ENCODE data around the gene C1QTNF1. TPM values are rescaled to one million over a fixed set of nuclear protein-coding genes. Genes with fewer than 3 reads are reported as not detected.
A peak's percentile ranks its signal among the peaks of the same experiment; 100 is the strongest.

Gene C1QTNF1
- total RNA-seq, 1 experiment from 2014 or later = 19.9 TPM

DNA sequence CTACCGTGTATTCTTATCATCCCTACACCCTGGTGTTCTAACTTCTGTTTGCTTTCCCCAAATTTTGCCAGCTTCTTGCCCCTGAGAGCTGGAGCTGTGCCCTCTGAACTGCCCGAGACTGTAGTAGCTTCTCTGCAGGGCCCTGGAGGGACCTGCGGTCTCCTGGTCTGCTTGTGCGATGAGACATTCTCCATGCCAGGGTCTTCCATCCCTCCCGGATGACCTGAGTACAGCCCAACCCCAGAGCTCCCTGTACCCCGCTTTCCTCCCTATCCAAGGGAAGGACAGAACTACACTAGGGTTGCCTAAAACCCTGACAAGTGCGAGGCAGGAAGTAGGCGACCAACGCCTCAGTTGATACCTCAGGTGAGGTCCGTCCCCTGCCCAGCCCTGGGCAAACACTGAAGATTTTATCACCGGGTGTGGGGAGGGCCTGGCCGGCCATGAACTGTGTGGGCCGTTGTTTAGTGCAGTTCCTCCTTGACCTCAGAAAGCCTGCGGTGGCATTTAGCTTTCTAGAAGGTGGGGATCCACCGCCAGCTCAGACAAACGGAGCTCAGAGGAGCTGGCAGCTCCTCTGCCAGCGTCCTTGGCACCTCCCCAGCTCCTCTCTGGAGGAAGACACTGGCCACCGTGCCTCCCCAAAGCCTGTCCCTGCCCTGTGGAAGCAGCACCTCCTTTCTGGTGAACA lies 28.1 kb upstream of the C1QTNF1 start:
- CTCF ChIA-PET = interaction anchor here (0.6 kb wide), 1 partner anchor 48 kb away, joined by 6 read pairs; no protein-coding TSS in a partner anchor
- TF ChIP-seq, protein P1, sequence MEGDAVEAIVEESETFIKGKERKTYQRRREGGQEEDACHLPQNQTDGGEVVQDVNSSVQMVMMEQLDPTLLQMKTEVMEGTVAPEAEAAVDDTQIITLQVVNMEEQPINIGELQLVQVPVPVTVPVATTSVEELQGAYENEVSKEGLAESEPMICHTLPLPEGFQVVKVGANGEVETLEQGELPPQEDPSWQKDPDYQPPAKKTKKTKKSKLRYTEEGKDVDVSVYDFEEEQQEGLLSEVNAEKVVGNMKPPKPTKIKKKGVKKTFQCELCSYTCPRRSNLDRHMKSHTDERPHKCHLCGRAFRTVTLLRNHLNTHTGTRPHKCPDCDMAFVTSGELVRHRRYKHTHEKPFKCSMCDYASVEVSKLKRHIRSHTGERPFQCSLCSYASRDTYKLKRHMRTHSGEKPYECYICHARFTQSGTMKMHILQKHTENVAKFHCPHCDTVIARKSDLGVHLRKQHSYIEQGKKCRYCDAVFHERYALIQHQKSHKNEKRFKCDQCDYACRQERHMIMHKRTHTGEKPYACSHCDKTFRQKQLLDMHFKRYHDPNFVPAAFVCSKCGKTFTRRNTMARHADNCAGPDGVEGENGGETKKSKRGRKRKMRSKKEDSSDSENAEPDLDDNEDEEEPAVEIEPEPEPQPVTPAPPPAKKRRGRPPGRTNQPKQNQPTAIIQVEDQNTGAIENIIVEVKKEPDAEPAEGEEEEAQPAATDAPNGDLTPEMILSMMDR (IDR thresholded peaks at IDR 0.05; ENCODE audit: insufficient read depth in 1 of 2, low read depth in 1 of 2, low read length in 1 of 2, severe bottlenecking in 1 of 2, unreplicated experiment in 1 of 2) = no peak
- BruUV-seq (replicated peaks) = no TSS peak
- Mint-ChIP-seq H3K9me3 (ENCODE audit: unreplicated experiment) (no peaks in the 10 kb centered on the region), H3K36me3 (ENCODE audit: insufficient read depth, unreplicated experiment) (peaks cover 72% of the 10 kb centered on the region), H3K4me1 (ENCODE audit: low read depth, unreplicated experiment) (no peaks in the 10 kb centered on the region), H3K27me3 (ENCODE audit: insufficient read depth, unreplicated experiment) (no peaks in the 10 kb centered on the region), H3K27ac (ENCODE audit: unreplicated experiment) (peak overlapping the region; percentile 69), H3K4me3 (ENCODE audit: unreplicated experiment) (no peak overlapping the region)
- POLR2A ChIA-PET = interaction anchor here (0.6 to 1.0 kb wide), 2 partner anchors 14 to 1111 kb away, joined by 4 to 5 read pairs; no protein-coding TSS in a partner anchor
- intact Hi-C loops (cut with micrococcal nuclease; ENCODE audit: unreplicated experiment) = no loop called here
- no peaks in the 10 kb centered on the region for H3K27me3 ChIP-seq (replicated peaks; ENCODE audit: control insufficient read depth, insufficient read depth, low read length)
- DNase-seq = peak in 1 of 2 experiments; percentile 28
- no peak overlapping the region for H3K4me3 ChIP-seq (ENCODE audit: low read depth, low read length)
- H3K36me3 ChIP-seq (ENCODE audit: control insufficient read depth, insufficient read depth, low read length) = 0 out of 2 replicates have a peak, but pooled peaks cover 4% of the 10 kb centered on the region
- H3K4me1 ChIP-seq = no peaks in the 10 kb centered on the region
- H3K9me3 ChIP-seq = no peaks in the 10 kb centered on the region

GRCh38 chr17:78996781-78997201 lies 27.2 kb upstream of the C1QTNF1 start:
- H3K4me1 ChIP-seq = no peaks in the 10 kb centered on the region
- intact Hi-C loops (cut with micrococcal nuclease; ENCODE audit: unreplicated experiment) = no loop called here
- H3K9me3 Mint-ChIP-seq (ENCODE audit: unreplicated experiment) = no peaks in the 10 kb centered on the region
- H3K36me3 ChIP-seq (ENCODE audit: control insufficient read depth, insufficient read depth, low read length) = 0 out of 2 replicates have a peak, but pooled peaks cover 4% of the 10 kb centered on the region
- ChIA-PET CTCF (no interaction called here), POLR2A (interaction anchor here (1.0 kb wide), 1 partner anchor 13 kb away, joined by 4 read pairs; no protein-coding TSS in a partner anchor)
- peaks cover 65% of the 10 kb centered on the region for H3K36me3 Mint-ChIP-seq (ENCODE audit: insufficient read depth, unreplicated experiment)
- TF ChIP-seq, protein P1 (IDR thresholded peaks at IDR 0.05; ENCODE audit: insufficient read depth in 1 of 2, low read depth in 1 of 2, low read length in 1 of 2, severe bottlenecking in 1 of 2, unreplicated experiment in 1 of 2) = no peak
- no TSS peak for BruUV-seq (replicated peaks)
- no peaks in the 10 kb centered on the region for H3K27me3 ChIP-seq (replicated peaks; ENCODE audit: control insufficient read depth, insufficient read depth, low read length)
- no peak overlapping the region for H3K4me3 ChIP-seq (ENCODE audit: low read depth, low read length)
- no peaks in the 10 kb centered on the region for H3K4me1 Mint-ChIP-seq (ENCODE audit: low read depth, unreplicated experiment)
- DNase-seq = no peak
- H3K4me3 Mint-ChIP-seq (ENCODE audit: unreplicated experiment) = no peak overlapping the region
- H3K27ac Mint-ChIP-seq (ENCODE audit: unreplicated experiment) = no peak overlapping the region
- H3K9me3 ChIP-seq = no peaks in the 10 kb centered on the region
- H3K27me3 Mint-ChIP-seq (ENCODE audit: insufficient read depth, unreplicated experiment) = no peaks in the 10 kb centered on the region

DNA sequence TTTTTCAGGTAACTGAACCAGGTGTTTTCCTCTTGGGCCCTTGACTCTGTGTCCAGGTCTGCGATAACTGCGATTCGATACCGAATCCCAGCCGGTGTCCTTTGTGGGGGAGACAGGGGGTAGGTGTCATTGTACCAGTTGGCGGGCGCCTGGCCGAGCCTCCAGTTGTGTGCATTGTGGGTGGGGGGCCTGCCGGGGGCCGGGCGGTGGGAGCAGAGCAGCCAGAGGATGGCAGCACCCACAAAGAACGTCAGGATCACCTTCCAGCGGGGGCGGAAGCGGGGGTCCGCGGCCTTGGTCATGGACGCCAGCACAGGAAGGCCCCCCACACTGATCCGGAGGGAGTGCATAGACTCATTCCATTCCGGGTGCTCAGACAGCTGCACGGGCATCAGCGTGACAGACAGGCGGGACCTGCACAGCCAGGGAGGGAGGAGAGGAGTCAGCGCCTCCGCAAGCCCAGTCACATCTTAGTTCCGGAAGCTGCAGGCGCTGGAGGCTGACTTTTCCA lies 26.7 kb upstream of the C1QTNF1 start:
- ChIA-PET CTCF (interaction anchor here (0.6 kb wide), 1 partner anchor 132 kb away, joined by 5 read pairs; no protein-coding TSS in a partner anchor), POLR2A (no interaction called here)
- no peaks in the 10 kb centered on the region for H3K4me1 ChIP-seq
- H3K27ac Mint-ChIP-seq (ENCODE audit: unreplicated experiment) = no peak overlapping the region
- no peak overlapping the region for H3K4me3 Mint-ChIP-seq (ENCODE audit: unreplicated experiment)
- intact Hi-C loops (cut with micrococcal nuclease; ENCODE audit: unreplicated experiment) = no loop called here
- H3K4me1 Mint-ChIP-seq (ENCODE audit: low read depth, unreplicated experiment) = no peaks in the 10 kb centered on the region
- TF ChIP-seq, protein P1 (IDR thresholded peaks at IDR 0.05; ENCODE audit: insufficient read depth in 1 of 2, low read depth in 1 of 2, low read length in 1 of 2, severe bottlenecking in 1 of 2, unreplicated experiment in 1 of 2) = no peak
- H3K27me3 Mint-ChIP-seq (ENCODE audit: insufficient read depth, unreplicated experiment) = no peaks in the 10 kb centered on the region
- H3K9me3 ChIP-seq = no peaks in the 10 kb centered on the region
- peaks cover 69% of the 10 kb centered on the region for H3K36me3 Mint-ChIP-seq (ENCODE audit: insufficient read depth, unreplicated experiment)
- H3K4me3 ChIP-seq (ENCODE audit: low read depth, low read length) = no peak overlapping the region
- no peaks in the 10 kb centered on the region for H3K9me3 Mint-ChIP-seq (ENCODE audit: unreplicated experiment)
- 0 out of 2 replicates have a peak, but pooled peaks cover 3% of the 10 kb centered on the region for H3K36me3 ChIP-seq (ENCODE audit: control insufficient read depth, insufficient read depth, low read length)
- no TSS peak for BruUV-seq (replicated peaks)
- H3K27me3 ChIP-seq (replicated peaks; ENCODE audit: control insufficient read depth, insufficient read depth, low read length) = no peaks in the 10 kb centered on the region
- DNase-seq = peak in 1 of 2 experiments; percentile 25

Data from Caco-2 (cell line).